ENCODE data around the gene ASPHD2.

The ASPHD2 gene

GRCh38 chr22:26439559-26439958 is 10.5 kb downstream of the ASPHD2 start:
- no peak for DNase-seq (ENCODE audit: extremely low read depth, low read depth)
- TF ChIP-seq, protein P1, sequence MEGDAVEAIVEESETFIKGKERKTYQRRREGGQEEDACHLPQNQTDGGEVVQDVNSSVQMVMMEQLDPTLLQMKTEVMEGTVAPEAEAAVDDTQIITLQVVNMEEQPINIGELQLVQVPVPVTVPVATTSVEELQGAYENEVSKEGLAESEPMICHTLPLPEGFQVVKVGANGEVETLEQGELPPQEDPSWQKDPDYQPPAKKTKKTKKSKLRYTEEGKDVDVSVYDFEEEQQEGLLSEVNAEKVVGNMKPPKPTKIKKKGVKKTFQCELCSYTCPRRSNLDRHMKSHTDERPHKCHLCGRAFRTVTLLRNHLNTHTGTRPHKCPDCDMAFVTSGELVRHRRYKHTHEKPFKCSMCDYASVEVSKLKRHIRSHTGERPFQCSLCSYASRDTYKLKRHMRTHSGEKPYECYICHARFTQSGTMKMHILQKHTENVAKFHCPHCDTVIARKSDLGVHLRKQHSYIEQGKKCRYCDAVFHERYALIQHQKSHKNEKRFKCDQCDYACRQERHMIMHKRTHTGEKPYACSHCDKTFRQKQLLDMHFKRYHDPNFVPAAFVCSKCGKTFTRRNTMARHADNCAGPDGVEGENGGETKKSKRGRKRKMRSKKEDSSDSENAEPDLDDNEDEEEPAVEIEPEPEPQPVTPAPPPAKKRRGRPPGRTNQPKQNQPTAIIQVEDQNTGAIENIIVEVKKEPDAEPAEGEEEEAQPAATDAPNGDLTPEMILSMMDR (IDR thresholded peaks at IDR 0.05; ENCODE audit: low read depth, low read length) = no peak

DNA sequence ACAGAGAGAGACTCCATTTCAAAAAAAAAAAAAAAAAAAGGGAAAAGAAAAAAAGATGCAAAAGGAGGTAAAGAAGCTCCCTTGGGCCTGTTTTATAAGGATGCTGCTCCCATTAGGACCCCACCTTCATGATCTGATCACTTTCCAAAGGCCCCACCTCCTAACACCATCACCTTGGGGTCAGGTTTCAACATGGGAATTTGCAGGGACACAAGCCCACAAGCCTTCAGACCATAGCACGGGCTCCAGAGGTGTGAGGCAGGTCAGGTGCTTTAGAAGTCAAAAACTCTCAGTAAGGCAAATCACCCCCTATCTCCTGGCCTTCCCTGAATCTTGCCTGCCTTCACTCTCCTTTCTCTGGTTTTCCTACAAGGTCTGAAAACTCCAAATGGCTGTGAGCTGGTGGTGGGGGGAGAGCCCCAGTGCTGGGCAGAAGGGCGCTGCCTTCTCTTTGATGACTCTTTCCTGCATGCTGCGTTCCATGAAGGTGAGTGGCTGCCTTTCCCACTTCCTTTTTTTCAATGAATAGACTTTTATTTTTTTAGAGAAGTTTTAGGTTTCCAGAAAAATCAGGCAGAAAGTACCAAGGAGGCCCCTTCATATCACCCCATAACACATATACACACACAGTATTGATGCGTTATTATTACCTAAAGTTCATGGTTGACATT is 13.2 kb downstream of the ASPHD2 start:
- TF ChIP-seq, protein P1 (IDR thresholded peaks at IDR 0.05; ENCODE audit: low read depth, low read length) = no peak
- no peak for DNase-seq (ENCODE audit: extremely low read depth, low read depth)

GRCh38 chr22:26443901-26444690 is 15.0 kb downstream of the ASPHD2 start:
- DNase-seq (ENCODE audit: extremely low read depth, low read depth) = no peak
- TF ChIP-seq, protein P1 (IDR thresholded peaks at IDR 0.05; ENCODE audit: low read depth, low read length) = no peak

DNA sequence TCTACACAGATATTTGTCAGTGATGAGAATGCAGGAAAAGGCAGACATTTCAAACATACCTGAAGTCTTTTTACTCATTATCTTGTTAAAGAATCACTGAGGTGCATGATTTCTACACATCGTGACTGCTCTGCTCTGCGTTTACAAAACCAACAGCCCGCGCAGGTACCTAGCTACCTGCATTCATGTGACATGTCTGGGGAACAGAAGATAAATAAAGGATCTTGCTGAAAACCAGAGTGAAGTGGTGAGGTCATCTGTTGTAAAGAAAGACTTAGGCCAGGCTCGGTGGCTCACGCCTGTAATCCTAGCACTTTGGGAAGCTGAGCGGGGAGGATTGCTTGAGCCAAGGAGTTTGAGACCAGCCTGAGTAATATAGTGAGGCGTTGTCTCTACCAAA is 15.7 kb downstream of the ASPHD2 start:
- no peak for DNase-seq (ENCODE audit: extremely low read depth, low read depth)
- TF ChIP-seq, protein P1 (IDR thresholded peaks at IDR 0.05; ENCODE audit: low read depth, low read length) = no peak

- TF ChIP-seq, protein P1 (IDR thresholded peaks at IDR 0.05; ENCODE audit: low read depth, low read length) = no peak
- no peak for DNase-seq (ENCODE audit: extremely low read depth, low read depth)
These were observed 16.7 kb downstream of the ASPHD2 start for GRCh38 chr22:26445577-26446275.

GRCh38 chr22:26446808-26447515 is 17.9 kb downstream of the ASPHD2 start:
- no peak for DNase-seq (ENCODE audit: extremely low read depth, low read depth)
- TF ChIP-seq, protein P1 (IDR thresholded peaks at IDR 0.05; ENCODE audit: low read depth, low read length) = no peak
